ENCODE data around the gene ALDH3B1.

The ALDH3B1 gene

GRCh38 chr11:68022531-68022930 lies 12.4 kb downstream of the ALDH3B1 start:
- no peak for TF ChIP-seq SNAI2 (CRISPR knock-in tag; IDR thresholded peaks at IDR 0.05)
- no peak for TF ChIP-seq ZNF70 (CRISPR knock-in tag; IDR thresholded peaks at IDR 0.05)
- TF ChIP-seq CSRNP3 (CRISPR knock-in tag; IDR thresholded peaks at IDR 0.05): no peak
- TF ChIP-seq OSR1 (CRISPR knock-in tag; IDR thresholded peaks at IDR 0.05): no peak
- TF ChIP-seq BACH2 (CRISPR knock-in tag; IDR thresholded peaks at IDR 0.05; ENCODE audit: borderline replicate concordance): no peak
- TF ChIP-seq TCF4 (CRISPR knock-in tag; IDR thresholded peaks at IDR 0.05; ENCODE audit: borderline replicate concordance): no peak
- TF ChIP-seq RARB (CRISPR knock-in tag; IDR thresholded peaks at IDR 0.05): no peak
- no peak for TF ChIP-seq ZFP3 (CRISPR knock-in tag; IDR thresholded peaks at IDR 0.05)
- TF ChIP-seq ZFP30 (CRISPR knock-in tag; IDR thresholded peaks at IDR 0.05): no peak
- TF ChIP-seq POU6F1 (CRISPR knock-in tag; IDR thresholded peaks at IDR 0.05; ENCODE audit: borderline replicate concordance, low read depth): no peak
- no peak for TF ChIP-seq CSDC2 (CRISPR knock-in tag; IDR thresholded peaks at IDR 0.05)
- no peak for TF ChIP-seq ISL1 (CRISPR knock-in tag; IDR thresholded peaks at IDR 0.05)
- TF ChIP-seq PPARA (CRISPR knock-in tag; IDR thresholded peaks at IDR 0.05; ENCODE audit: borderline replicate concordance): no peak
- TF ChIP-seq ZC3H10 (CRISPR knock-in tag; IDR thresholded peaks at IDR 0.05): no peak
- TF ChIP-seq ESRRG (CRISPR knock-in tag; IDR thresholded peaks at IDR 0.05): no peak
- TF ChIP-seq ZNF565 (CRISPR knock-in tag; conservative IDR thresholded peaks at IDR 0.05; ENCODE audit: low read depth): no peak
- TF ChIP-seq ZNF8 (CRISPR knock-in tag; IDR thresholded peaks at IDR 0.05): no peak
- TF ChIP-seq TOX (CRISPR knock-in tag; IDR thresholded peaks at IDR 0.05; ENCODE audit: borderline replicate concordance): no peak
- no peak for TF ChIP-seq ARNTL (CRISPR knock-in tag; IDR thresholded peaks at IDR 0.05; ENCODE audit: borderline replicate concordance, low read depth)
- ATAC-seq: no peak

- ATAC-seq: no peak
- no peak for TF ChIP-seq CREB5 (CRISPR knock-in tag; IDR thresholded peaks at IDR 0.05; ENCODE audit: low read depth)
- TF ChIP-seq OSR1 (CRISPR knock-in tag; IDR thresholded peaks at IDR 0.05): no peak
- no peak for TF ChIP-seq ESRRG (CRISPR knock-in tag; IDR thresholded peaks at IDR 0.05)
- TF ChIP-seq ZNF8 (CRISPR knock-in tag; IDR thresholded peaks at IDR 0.05): no peak
- TF ChIP-seq ZFP3 (CRISPR knock-in tag; IDR thresholded peaks at IDR 0.05): no peak
- TF ChIP-seq CSDC2 (CRISPR knock-in tag; IDR thresholded peaks at IDR 0.05): no peak
- TF ChIP-seq ZC3H10 (CRISPR knock-in tag; IDR thresholded peaks at IDR 0.05): no peak
- TF ChIP-seq RARB (CRISPR knock-in tag; IDR thresholded peaks at IDR 0.05): no peak
- TF ChIP-seq PATZ1 (CRISPR knock-in tag; IDR thresholded peaks at IDR 0.05; ENCODE audit: borderline replicate concordance): no peak
- no peak for TF ChIP-seq ISL1 (CRISPR knock-in tag; IDR thresholded peaks at IDR 0.05)
- TF ChIP-seq GLIS3 (CRISPR knock-in tag; IDR thresholded peaks at IDR 0.05): no peak
- no peak for TF ChIP-seq ZNF565 (CRISPR knock-in tag; conservative IDR thresholded peaks at IDR 0.05; ENCODE audit: low read depth)
- no peak for TF ChIP-seq SNAI2 (CRISPR knock-in tag; IDR thresholded peaks at IDR 0.05)
- TF ChIP-seq CSRNP3 (CRISPR knock-in tag; IDR thresholded peaks at IDR 0.05): no peak
- TF ChIP-seq TSHZ2 (CRISPR knock-in tag; IDR thresholded peaks at IDR 0.05): no peak
- no peak for TF ChIP-seq PPARA (CRISPR knock-in tag; IDR thresholded peaks at IDR 0.05; ENCODE audit: borderline replicate concordance)
- no peak for TF ChIP-seq BACH2 (CRISPR knock-in tag; IDR thresholded peaks at IDR 0.05; ENCODE audit: borderline replicate concordance)
- TF ChIP-seq TOX (CRISPR knock-in tag; IDR thresholded peaks at IDR 0.05; ENCODE audit: borderline replicate concordance): no peak
- no peak for TF ChIP-seq ZNF70 (CRISPR knock-in tag; IDR thresholded peaks at IDR 0.05)
- TF ChIP-seq POU6F1 (CRISPR knock-in tag; IDR thresholded peaks at IDR 0.05; ENCODE audit: borderline replicate concordance, low read depth): no peak
These were observed 14.4 kb downstream of the ALDH3B1 start for GRCh38 chr11:68024508-68024907.
